Fibroblast of gingiva (primary cell): ENCODE results near the gene PRPF19.
A peak's percentile ranks its signal among the peaks of the same experiment; 100 is the strongest.

ENCODE experiments used
- DNase-seq: peaks from one replicate; pipeline ENCODE4 v3.0.0-alpha.2; 2011; ENCODE audit warnings: low read depth

PRPF19 gene

DNA sequence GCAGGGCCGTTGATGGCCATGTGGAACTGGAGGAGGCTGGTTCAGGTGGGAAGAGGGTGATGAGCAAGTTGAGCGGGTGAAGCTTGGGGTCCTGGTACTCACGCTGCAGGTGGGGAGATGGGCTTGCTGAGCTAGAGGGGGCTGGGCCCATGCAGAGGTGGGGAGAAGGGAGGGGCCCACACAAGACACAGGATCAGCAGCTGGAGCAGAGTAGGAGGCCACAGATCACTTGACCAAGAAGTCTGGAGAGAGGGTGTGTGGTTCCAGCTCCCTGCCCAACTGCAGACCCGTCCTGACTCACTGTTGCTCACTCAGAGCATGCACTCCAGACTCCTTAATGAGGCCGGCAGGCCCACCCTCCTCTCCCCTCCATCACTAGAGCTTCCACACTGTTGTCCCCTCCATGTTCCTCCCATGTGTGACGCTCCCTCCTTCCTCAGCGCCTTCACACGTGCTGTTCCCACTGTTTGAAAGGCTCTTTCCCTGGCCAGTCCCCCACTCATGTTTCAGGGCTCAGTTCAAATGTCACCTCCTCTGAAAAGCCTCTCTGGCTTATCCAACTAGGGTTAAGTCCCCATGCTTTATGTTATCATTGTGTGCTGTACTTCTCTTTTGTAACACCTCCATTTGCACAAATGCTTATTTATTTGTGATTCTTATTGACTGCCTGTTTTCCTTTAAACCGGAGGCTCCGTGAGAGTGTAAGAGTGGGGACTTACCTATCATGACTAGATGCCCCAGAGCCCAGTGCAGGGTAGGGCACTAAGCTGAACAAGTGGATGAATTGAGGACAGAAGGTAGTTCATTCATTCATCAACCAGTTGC, 62.1 kb downstream of the PRPF19 start:
- DNase-seq = no peak

DNA sequence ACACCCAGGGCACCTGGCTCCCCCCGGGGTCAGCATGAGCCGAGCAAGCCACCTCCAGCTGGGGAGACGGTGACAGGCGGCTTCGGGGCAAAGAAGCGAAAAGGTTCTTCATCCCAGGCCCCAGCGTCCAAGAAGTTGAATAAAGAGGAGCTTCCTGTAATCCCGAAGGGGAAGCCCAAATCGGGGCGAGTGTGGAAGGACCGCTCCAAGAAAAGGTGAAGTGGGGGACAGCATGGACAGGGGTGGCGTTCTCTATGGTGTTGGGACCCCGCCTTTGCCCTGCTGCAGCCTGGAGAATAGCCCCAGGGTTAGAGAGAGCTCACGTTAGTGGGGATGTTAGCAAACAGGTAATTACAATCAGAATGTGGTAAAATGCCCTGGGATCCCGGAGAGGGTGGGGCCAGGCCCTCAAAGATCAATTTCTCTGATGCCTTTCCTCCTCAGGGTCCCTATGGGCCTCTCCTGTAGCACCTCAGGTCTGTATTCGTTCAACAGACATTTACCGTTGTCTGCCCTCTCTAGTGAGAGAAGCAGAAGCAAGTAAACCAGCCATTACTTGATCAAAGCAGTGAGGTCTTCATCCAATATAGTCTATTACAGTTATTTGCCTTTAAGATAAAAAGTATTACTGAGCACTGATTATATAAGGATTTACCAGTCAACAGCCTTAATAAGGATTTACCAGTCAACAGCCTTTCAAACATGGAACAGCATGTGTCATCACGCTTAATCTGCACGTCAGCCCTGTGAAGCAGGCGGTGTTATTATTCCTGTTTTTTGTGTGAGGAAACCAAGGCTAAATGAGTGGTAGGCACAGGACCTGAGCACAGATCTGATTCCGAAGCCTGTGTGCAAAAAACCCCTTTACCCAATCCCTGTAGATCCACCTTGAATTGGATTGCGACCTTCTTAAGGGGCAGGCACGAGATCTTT, 63.5 kb downstream of the PRPF19 start:
- DNase-seq = no peak

DNA sequence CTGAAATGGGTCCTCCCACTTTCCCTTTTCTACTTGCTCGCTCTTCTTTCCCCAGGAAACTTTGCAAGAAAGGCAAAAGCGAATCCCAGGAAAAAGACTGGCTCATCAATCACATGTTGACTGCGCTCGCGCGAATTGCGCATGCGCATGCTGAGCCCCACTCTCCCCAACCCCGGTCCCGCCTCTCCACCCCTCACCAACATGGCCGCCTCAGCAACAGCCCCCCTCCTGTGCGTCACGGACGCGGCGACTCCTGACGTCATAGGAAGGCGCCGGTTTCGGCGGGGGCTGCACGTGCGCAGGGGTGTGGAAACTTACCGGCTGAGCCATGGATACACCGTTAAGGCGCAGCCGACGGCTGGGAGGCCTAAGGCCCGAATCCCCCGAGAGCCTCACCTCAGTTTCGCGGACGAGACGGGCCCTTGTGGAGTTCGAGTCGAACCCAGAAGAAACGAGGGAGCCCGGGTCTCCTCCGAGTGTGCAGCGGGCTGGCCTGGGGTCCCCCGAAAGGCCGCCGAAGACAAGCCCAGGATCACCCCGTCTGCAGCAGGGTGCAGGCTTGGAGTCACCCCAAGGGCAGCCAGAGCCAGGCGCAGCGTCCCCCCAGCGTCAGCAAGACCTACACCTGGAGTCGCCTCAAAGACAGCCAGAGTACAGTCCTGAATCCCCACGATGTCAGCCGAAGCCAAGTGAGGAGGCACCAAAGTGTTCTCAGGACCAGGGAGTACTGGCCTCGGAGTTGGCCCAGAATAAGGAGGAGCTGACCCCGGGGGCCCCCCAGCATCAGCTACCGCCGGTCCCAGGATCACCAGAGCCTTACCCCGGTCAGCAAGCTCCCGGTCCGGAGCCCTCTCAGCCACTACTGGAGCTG, 64.4 kb downstream of the PRPF19 start, which contains the start of gene CCDC86:
TSS of gene CCDC86 (plus strand) at position 317 of the 871 bp plus-strand sequence. CDS start at position 329, 12 bp downstream.
- DNase-seq = peak; percentile 95
